Measurements from ENCODE around the gene NR4A1.

GRCh38 chr12:52046859-52047258, 4.4 kb upstream of the NR4A1 start:
- TF ChIP-seq CTCF (IDR thresholded peaks at IDR 0.05; ENCODE audit: low read depth, low read length, poor library complexity, severe bottlenecking) (no peak), EZH2phosphoT487 (IDR thresholded peaks at IDR 0.05; ENCODE audit: borderline replicate concordance, low read length) (no peak)

Measured in DOHH2 (cell line).